Measurements from ENCODE around the gene CACNA1E.

CACNA1E gene

GRCh38 chr1:181645171-181645570 lies 161.9 kb downstream of the CACNA1E start:
- no peak for DNase-seq

GRCh38 chr1:181646710-181647109 lies 163.4 kb downstream of the CACNA1E start:
- DNase-seq: no peak

- DNase-seq: no peak
Measured at GRCh38 chr1:181647314-181648035, 164.2 kb downstream of the CACNA1E start.

GRCh38 chr1:181651276-181651675 lies 168.0 kb downstream of the CACNA1E start:
- no peak for DNase-seq

GRCh38 chr1:181655756-181656155 lies 172.4 kb downstream of the CACNA1E start:
- no peak for DNase-seq

- DNase-seq: no peak
Measured at GRCh38 chr1:181656491-181656890, 173.2 kb downstream of the CACNA1E start.

- no peak for DNase-seq
Measured at GRCh38 chr1:181658581-181658980, 175.3 kb downstream of the CACNA1E start.

- no peak for DNase-seq
Measured at GRCh38 chr1:181659321-181659957, 176.1 kb downstream of the CACNA1E start.

GRCh38 chr1:181660621-181661020 lies 177.3 kb downstream of the CACNA1E start:
- no peak for DNase-seq

- DNase-seq: no peak
Measured at GRCh38 chr1:181661569-181661968, 178.3 kb downstream of the CACNA1E start.

- DNase-seq: no peak
Measured at GRCh38 chr1:181662606-181663005, 179.3 kb downstream of the CACNA1E start.

- DNase-seq: no peak
Measured at GRCh38 chr1:181664543-181664942, 181.2 kb downstream of the CACNA1E start.

- DNase-seq: no peak
Measured at GRCh38 chr1:181669246-181669645, 185.9 kb downstream of the CACNA1E start.

GRCh38 chr1:181674617-181675016 lies 191.3 kb downstream of the CACNA1E start:
- DNase-seq: no peak

- DNase-seq: no peak
Measured at GRCh38 chr1:181675091-181675917, 192.0 kb downstream of the CACNA1E start.

GRCh38 chr1:181675918-181676190 lies 192.5 kb downstream of the CACNA1E start:
- no peak for DNase-seq

GRCh38 chr1:181676269-181676668 lies 193.0 kb downstream of the CACNA1E start:
- peak; percentile 39 for DNase-seq

GRCh38 chr1:181680332-181680731 lies 197.0 kb downstream of the CACNA1E start:
- no peak for DNase-seq

GRCh38 chr1:181680871-181681270 lies 197.6 kb downstream of the CACNA1E start:
- no peak for DNase-seq

GRCh38 chr1:181685211-181685610 lies 201.9 kb downstream of the CACNA1E start:
- no peak for DNase-seq

- no peak for DNase-seq
Measured at GRCh38 chr1:181701891-181702290, 218.6 kb downstream of the CACNA1E start.

GRCh38 chr1:181704546-181704945 lies 221.2 kb downstream of the CACNA1E start:
- no peak for DNase-seq

- no peak for DNase-seq
Measured at GRCh38 chr1:181711820-181712219, 228.5 kb downstream of the CACNA1E start.

- DNase-seq: no peak
Measured at GRCh38 chr1:181712711-181713110, 229.4 kb downstream of the CACNA1E start.
